IPS-18a (cell line): ENCODE data around the gene EDARADD.
"Not testable (repeated sequence)": the region's sequence is repeated elsewhere in the genome, so short reads cannot be mapped to it uniquely, and the experiment has no call there.

Experiments used
- H3K27ac ChIP-seq: one replicate; pipeline ENCODE4 v1.5.1; 2013; ENCODE audit warnings: low read length
- H3K27me3 ChIP-seq: one replicate; pipeline ENCODE4 v1.6.1; 2013; ENCODE audit warnings: mild to moderate bottlenecking, low read length; ENCODE audit not compliant: control insufficient read depth, insufficient read depth
- H3K36me3 ChIP-seq: one replicate; pipeline ENCODE4 v1.6.1; 2013; ENCODE audit warnings: low read depth, low read length; ENCODE audit not compliant: control insufficient read depth
- H3K4me1 ChIP-seq: one replicate; pipeline ENCODE4 v1.6.1; 2013; ENCODE audit warnings: low read depth, low read length; ENCODE audit not compliant: control insufficient read depth
- H3K4me3 ChIP-seq: one replicate; pipeline ENCODE4 v1.5.1; 2013; ENCODE audit warnings: low read length
- H3K9ac ChIP-seq: one replicate; pipeline ENCODE4 v1.6.1; 2013; ENCODE audit warnings: mild to moderate bottlenecking, low read length, moderate library complexity
- H3K9me3 ChIP-seq: one replicate; pipeline ENCODE4 v1.6.1; 2013; ENCODE audit warnings: low read depth, low read length; ENCODE audit not compliant: control insufficient read depth

Gene EDARADD

DNA sequence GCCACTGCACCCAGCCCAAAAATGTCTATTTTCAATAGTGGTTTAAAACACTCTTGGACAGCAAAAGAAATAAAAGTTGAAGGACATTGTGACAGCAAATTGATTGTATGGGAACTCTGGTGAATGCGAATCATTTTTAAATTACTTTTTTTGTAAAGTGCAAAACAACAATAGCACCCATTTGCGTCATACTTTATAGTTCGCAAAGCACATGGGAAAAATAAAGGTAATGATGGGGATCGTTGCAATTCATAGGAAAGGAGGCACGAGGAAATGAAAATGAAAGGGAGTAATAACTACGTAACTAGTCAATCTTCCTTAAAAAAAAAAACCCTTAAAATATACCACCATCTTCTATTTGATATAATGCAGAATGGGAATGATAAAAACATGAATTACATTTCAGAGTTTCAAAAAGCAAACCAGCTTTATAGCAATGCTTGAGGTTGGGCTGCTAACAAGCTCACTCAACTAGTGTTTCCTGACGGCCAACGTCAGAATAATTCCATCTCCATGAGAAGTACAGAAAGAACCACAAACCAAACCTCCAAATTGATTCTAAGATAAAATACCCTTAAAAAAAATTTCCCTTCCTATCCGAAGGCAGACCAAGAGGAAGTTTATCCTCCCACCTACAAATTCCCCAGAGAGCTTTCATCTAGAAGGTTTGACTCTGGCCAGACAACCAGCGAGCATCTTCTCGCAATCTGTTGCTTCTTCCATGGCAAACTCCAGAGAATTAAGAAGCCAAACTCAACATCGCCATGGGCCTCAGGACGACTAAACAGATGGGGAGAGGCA lies at the start of gene EDARADD:
EDARADD (plus strand) TSS at position 606 of the 801 bp plus-strand sequence; CDS start at position 765, 159 bp downstream.
- H3K4me1 ChIP-seq = peaks cover 5% of the 10 kb centered on the region
- peak within 1 kb of the TSS; percentile 52 for H3K9ac ChIP-seq
- H3K4me3 ChIP-seq = peak within 1 kb of the TSS; percentile 79
- H3K27me3 ChIP-seq = peaks cover 33% of the 10 kb centered on the region
- no peaks in the 10 kb centered on the region for H3K36me3 ChIP-seq
- no peaks in the 10 kb centered on the region for H3K9me3 ChIP-seq
- no peak within 1 kb of the TSS for H3K27ac ChIP-seq

DNA sequence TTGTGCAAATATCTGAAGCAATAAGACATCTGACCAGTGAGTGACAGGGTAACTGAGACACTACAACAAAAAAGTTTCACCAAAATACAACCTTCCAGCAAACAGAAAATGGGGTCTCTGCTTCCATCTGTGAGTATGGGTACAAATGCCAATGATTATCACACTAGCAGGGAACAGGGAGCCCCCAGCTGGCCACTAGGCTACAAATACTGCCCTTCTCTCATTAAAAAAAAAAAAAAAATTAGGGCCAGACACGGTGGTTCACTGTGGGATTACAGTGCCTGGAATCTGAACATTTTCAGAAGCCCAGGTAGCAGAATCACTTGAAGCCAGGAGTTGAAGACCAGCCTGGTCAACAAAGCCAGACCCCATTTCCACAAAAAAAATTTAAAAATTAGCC lies 48.4 kb upstream of the EDARADD start:
- no peaks in the 10 kb centered on the region for H3K9me3 ChIP-seq
- no peak overlapping the region for H3K27ac ChIP-seq
- H3K36me3 ChIP-seq = no peaks in the 10 kb centered on the region
- H3K4me3 ChIP-seq = no peak overlapping the region
- H3K4me1 ChIP-seq = peaks cover 3% of the 10 kb centered on the region
- H3K27me3 ChIP-seq = no peaks in the 10 kb centered on the region
- H3K9ac ChIP-seq = no peak overlapping the region

DNA sequence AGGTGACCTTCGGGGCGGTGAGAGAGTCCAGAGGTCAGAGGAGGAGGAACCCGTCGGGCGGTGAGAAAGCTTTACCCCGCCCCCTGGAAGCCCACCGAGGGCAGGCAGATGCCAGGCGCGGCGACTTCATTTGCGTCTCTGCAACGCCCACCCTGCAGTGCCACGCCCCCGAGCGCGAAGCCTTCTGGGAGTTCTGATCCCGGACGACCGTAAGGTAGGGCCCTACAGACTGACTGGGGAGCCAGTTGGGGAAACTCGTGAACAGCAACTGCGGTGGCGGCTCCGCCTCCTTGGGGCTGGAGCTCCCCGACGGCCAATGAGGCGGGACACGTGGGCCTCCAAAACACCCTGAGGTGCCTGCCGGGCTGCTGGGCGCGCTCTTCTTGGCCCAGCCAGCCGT lies 46.0 kb upstream of the EDARADD start:
- Histone ChIP-seq H3K9me3 (no peaks in the 10 kb centered on the region), H3K9ac (no peak overlapping the region), H3K36me3 (no peaks in the 10 kb centered on the region), H3K4me3 (no peak overlapping the region), H3K4me1 (no peaks in the 10 kb centered on the region), H3K27ac (no peak overlapping the region), H3K27me3 (no peaks in the 10 kb centered on the region)

DNA sequence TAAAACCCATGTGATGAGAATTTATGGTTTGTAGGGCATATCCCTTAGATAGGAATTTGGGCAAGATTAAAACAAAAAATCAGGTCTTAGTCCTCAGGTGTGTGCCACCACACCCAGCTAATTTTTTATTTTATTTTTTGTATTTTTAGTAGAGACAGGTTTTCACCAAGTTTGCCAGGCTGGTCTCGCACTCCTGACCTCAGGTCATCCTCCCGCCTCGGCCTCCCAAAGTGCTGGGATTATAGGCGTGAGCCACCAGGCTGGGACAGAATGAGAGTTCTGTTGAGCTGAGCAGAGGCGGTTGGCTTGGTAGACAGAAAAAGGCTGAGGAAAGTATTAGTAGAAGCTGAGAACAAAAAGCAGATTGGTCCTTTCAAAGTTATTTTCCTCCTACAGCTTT lies 43.8 kb upstream of the EDARADD start:
- Histone ChIP-seq H3K36me3 (no peaks in the 10 kb centered on the region), H3K27me3 (no peaks in the 10 kb centered on the region), H3K9ac (no peak overlapping the region), H3K4me3 (no peak overlapping the region), H3K27ac (no peak overlapping the region), H3K9me3 (no peaks in the 10 kb centered on the region), H3K4me1 (no peaks in the 10 kb centered on the region)

DNA sequence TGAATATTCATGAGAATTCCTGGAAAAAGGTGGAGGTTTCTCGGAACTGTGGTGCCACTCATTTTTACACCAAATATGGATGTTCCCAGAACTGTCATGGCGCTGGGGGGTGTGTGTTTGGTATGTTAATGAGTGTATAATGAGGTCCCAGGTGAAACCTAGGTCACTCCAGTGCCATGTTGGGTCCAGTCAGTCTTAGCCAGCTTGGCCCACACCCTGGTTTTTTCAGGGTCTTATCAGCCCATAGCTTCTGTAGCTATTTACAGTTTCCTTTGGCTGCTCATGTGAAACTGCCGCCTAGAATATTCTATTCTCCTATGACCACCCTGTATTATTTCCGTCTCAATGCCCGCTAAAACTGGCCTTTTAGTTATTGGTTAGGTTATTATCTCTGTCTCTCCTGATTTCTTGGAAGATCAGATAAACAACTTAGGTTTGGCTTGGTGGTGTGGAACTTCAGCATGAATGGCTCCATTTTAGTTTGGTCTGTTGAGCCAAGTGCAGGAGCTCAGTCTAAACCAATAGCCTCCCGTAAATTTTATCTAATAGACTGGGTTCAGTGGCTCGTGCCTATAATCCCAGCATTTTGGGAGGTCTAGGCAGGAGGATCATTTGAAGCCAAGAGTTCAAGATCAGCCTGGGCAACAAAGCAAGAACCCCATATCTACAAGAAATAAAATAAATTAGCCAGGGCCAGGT lies 42.1 kb upstream of the EDARADD start:
- no peaks in the 10 kb centered on the region for H3K27me3 ChIP-seq
- no peaks in the 10 kb centered on the region for H3K4me1 ChIP-seq
- no peak overlapping the region for H3K9ac ChIP-seq
- H3K4me3 ChIP-seq = no peak overlapping the region
- H3K36me3 ChIP-seq = no peaks in the 10 kb centered on the region
- no peaks in the 10 kb centered on the region for H3K9me3 ChIP-seq
- no peak overlapping the region for H3K27ac ChIP-seq

DNA sequence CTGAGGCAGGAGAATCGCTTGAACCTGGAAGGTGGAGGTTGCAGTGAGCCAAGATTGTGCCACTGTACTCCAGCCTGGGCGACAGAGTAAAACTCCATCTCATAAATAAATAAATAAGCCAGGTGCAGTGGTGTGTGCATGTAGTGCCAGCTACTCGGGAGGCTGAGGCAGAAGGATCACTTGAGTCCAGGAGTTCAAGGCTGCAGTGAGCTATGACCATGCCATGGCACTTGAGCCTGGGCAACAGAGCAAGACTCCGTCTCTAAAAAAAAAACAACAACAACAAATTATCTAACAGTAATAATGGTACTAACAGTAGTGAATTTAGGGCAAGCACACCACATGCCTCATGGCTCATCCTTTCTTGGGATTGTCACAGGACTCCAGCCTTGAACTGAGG lies 41.3 kb upstream of the EDARADD start:
- not testable (repeated sequence) for H3K4me1 ChIP-seq, H3K9me3 ChIP-seq, H3K27ac ChIP-seq, H3K36me3 ChIP-seq, H3K27me3 ChIP-seq, H3K9ac ChIP-seq, H3K4me3 ChIP-seq

DNA sequence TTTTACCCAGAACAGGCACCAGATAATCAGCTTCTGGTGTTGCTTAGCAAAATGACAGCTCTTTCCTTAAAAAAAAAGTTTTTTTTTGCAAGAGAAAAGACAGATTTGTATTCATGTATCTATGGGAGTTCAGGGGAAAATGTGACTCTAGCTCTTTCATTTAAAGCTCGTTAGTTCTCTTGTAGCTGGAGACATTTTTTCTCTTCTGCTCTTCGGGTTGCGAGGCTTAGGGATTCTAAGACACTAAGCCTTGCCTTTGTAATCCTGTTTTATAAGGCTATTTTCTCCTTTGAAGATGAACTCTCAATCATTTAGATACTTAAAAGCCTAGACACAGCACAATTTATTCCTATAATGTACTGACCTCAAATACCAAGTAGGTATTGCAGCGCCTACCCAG lies 40.3 kb upstream of the EDARADD start:
- Histone ChIP-seq H3K36me3 (no peaks in the 10 kb centered on the region), H3K4me1 (no peaks in the 10 kb centered on the region), H3K27me3 (no peaks in the 10 kb centered on the region), H3K27ac (no peak overlapping the region), H3K9me3 (no peaks in the 10 kb centered on the region), H3K9ac (no peak overlapping the region), H3K4me3 (no peak overlapping the region)

DNA sequence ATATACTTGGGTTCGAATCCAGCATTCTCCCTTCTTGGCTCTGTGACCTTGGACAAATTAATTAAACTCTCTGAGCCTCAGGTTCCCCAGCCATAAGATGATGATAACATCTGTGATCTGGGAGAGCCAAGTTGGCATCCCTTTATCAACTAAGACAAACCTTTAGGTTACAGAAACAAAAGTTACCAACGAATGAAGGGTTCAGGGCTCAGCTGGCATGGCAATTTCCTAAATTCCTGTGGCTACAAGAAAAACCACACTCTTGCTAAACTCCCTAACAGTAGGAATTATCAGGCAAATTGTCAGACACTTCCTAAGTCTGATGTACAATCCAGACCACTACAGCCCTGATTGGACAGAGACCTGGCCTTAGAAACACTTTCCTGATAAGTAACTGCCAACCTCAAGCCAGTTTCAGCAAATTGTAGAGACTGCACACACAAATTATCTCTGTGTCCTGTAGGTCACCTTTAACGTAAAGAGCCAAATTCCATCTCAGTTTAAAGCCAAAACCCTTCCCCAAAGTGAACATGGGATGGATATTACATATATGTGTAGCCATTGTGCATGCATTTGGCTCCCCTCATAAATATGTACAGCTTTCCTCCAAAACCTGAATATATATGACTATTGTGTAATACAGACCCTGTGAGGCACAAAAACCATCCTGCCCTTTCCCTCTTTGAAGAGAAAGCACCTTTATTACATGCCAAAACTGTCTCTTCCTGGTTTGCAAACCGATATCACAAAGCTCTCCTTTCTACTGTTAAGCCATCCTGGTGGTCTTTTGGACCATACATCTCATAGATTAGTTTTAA lies 39.5 kb upstream of the EDARADD start:
- H3K9me3 ChIP-seq = no peaks in the 10 kb centered on the region
- H3K27ac ChIP-seq = no peak overlapping the region
- no peaks in the 10 kb centered on the region for H3K4me1 ChIP-seq
- no peaks in the 10 kb centered on the region for H3K36me3 ChIP-seq
- H3K27me3 ChIP-seq = no peaks in the 10 kb centered on the region
- H3K9ac ChIP-seq = no peak overlapping the region
- H3K4me3 ChIP-seq = no peak overlapping the region

DNA sequence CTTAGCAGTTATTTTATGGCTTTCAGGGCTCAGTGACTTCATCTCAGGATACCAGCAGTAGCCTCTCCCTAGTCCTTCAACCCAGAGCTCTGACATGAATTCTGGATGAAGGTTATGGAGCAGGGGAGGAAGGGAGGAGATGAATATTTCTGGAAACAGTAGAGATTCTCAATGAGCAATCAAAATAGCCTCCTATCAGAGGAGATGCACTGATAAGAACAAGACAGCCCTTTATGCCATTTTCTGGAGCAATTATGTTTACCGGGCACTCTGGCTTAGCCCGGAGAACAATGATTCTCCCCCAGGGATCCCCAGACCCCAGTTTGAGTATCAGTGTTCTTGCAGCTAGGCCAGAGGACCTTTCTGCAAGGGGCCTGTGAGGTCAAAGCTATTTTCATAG lies 37.9 kb upstream of the EDARADD start:
- H3K4me3 ChIP-seq = no peak overlapping the region

DNA sequence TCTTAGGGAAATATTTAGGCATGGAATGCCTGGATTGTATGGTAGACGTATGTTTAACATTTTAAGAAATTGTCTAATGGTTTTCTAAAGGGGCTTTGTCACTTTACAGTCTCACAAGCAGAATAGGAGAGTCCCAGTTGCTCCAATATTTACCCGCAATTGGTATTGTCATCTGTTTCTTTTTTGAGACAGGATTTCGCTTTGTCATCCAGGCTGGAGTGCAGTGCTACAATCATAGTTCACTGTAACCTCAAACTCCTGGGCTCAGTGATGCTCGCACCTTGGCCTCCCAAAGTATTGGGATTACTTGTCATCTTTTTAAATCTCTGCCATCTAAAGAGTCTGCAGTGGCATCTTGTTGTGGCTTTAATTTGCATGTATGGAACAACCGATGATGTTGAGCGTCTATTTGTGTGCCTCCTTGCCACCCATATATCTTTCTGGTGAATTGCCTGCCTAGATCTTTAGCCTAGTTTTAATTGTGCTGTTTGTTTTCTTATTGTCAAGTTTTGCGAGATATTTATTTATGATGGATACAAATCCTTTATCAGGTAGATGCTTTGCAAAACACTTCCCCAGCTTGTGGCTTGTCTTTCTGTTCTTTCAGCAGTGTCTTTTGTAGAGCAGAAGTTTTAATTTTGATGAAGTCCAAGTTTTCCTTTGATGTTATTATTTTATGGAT lies 32.0 kb upstream of the EDARADD start:
- Histone ChIP-seq H3K27me3 (no peaks in the 10 kb centered on the region), H3K27ac (no peak overlapping the region), H3K9ac (no peak overlapping the region), H3K4me3 (no peak overlapping the region), H3K36me3 (no peaks in the 10 kb centered on the region), H3K4me1 (no peaks in the 10 kb centered on the region), H3K9me3 (no peaks in the 10 kb centered on the region)

More for the DNA sequence above, 37.9 kb upstream of the EDARADD start:
- H3K36me3 ChIP-seq = no peaks in the 10 kb centered on the region
- no peaks in the 10 kb centered on the region for H3K27me3 ChIP-seq
- no peaks in the 10 kb centered on the region for H3K9me3 ChIP-seq
- no peak overlapping the region for H3K9ac ChIP-seq
- no peak overlapping the region for H3K27ac ChIP-seq
- H3K4me1 ChIP-seq = no peaks in the 10 kb centered on the region

DNA sequence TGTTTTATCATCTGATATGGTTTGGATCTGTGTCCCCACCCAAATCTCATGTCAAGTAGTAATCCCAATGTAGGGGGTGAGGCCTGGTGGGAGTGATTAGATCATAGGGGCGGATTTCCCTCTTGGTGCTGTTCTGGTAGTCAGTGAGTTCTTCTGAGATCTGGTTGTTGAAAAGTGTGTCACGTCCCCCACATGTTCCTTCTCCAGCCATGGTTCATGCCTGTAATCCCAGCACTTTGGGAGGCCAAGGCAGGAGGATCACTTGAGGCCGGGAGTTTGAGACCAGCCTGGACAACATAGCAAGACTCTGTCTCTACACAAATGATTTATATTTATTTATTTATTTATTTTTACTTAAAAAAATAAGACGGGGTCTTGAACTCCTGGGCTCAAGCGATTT lies 30.8 kb upstream of the EDARADD start:
- H3K9ac ChIP-seq = no peak overlapping the region
- no peak overlapping the region for H3K27ac ChIP-seq
- no peaks in the 10 kb centered on the region for H3K36me3 ChIP-seq
- H3K4me3 ChIP-seq = no peak overlapping the region
- H3K27me3 ChIP-seq = no peaks in the 10 kb centered on the region
- H3K4me1 ChIP-seq = no peaks in the 10 kb centered on the region
- no peaks in the 10 kb centered on the region for H3K9me3 ChIP-seq
